Lung (tissue), 12 donors: Measurements from ENCODE around the gene SLC6A17. TPM values are rescaled to one million over a fixed set of nuclear protein-coding genes. Genes with fewer than 3 reads are reported as not detected.
A peak's percentile ranks its signal among the peaks of the same experiment; 100 is the strongest.

Experiments
- ATAC-seq: fragments of 200-7000 bp; cut with Tn5 transposase; one replicate; pipeline ENCODE4 v1.9.1; 2020; ENCODE audit warnings: moderate number of reproducible peaks; ENCODE audit not compliant: insufficient read depth, low FRiP score
- DNase-seq, 3 donors: peaks; one replicate each; pipeline ENCODE4 v3.0.0-alpha.2; 2013 to 2017
- H3K27ac ChIP-seq, 2 donors: one replicate each; pipeline ENCODE4 v1.5.1; 2013; ENCODE audit warnings: mild to moderate bottlenecking in 2 of 2, moderate library complexity in 2 of 2, control low read depth in 1 of 2, inconsistent platforms in 1 of 2, low read depth in 1 of 2, low read length in 1 of 2
- H3K27me3 ChIP-seq, 3 donors: one replicate each; pipeline ENCODE4 v1.5.1; 2013; ENCODE audit warnings: low read length in 2 of 3; ENCODE audit not compliant: control insufficient read depth in 3 of 3, insufficient read depth in 3 of 3
- H3K36me3 ChIP-seq, 4 donors: one replicate each; pipeline ENCODE4 v1.5.1; 2013; ENCODE audit warnings: low read length in 4 of 4, mild to moderate bottlenecking in 1 of 4, moderate library complexity in 1 of 4; ENCODE audit not compliant: control insufficient read depth in 4 of 4, insufficient read depth in 4 of 4
- H3K4me1 ChIP-seq, 5 donors: one replicate each; pipeline ENCODE4 v1.5.1; 2013; ENCODE audit warnings: low read length in 5 of 5, mild to moderate bottlenecking in 2 of 5, moderate library complexity in 1 of 5; ENCODE audit not compliant: control insufficient read depth in 5 of 5, insufficient read depth in 5 of 5
- H3K4me3 ChIP-seq: one replicate; pipeline ENCODE4 v1.5.1; 2013; ENCODE audit warnings: mild to moderate bottlenecking, control low read depth, moderate library complexity
- H3K9ac ChIP-seq, 2 donors: one replicate each; pipeline ENCODE4 v1.5.1; 2013; ENCODE audit warnings: low read length in 2 of 2, control low read depth in 1 of 2; ENCODE audit not compliant: insufficient read depth in 1 of 2
- H3K9me3 ChIP-seq, 4 donors: one replicate each; pipeline ENCODE4 v1.5.1; 2013; ENCODE audit warnings: low read length in 3 of 4, mild to moderate bottlenecking in 1 of 4, moderate library complexity in 1 of 4; ENCODE audit not compliant: control insufficient read depth in 4 of 4, insufficient read depth in 3 of 4
- WGBS, 2 donors: extraction: QIAGEN DNeasy Blood & Tissue Kit; methylation state at CpG; one replicate each; pipeline ENCODE4 v1.1.7; 2013; 5-methylcytosine and 5-hydroxymethylcytosine counted together
- polyA plus RNA-seq, 2 donors: library from polyadenylated mRNA; stranded (reverse); fragments of 200-250 nt; gene quantifications; one replicate each; pipeline ENCODE4 v1.2.1, GENCODE V29; 2013
- total RNA-seq, 2 donors: library from RNA; depleted of rRNA in 1 of 2; stranded (reverse); fragments of >200 nt in 1 of 2; gene quantifications; one replicate each; pipeline ENCODE4 v1.2.1, GENCODE V29; 2014 to 2021
- TF ChIP-seq, protein P1 (sequence below): IDR thresholded peaks from 2 replicates; pipeline ENCODE4 v1.5.1; 2012; ENCODE audit warnings: mild to moderate bottlenecking; ENCODE audit errors: control extremely low read depth, extremely low read depth
- donor health status: control.
- donor health status: control.
- donor health status: Bipolar disorder and iron deficiency.
- donor health status: healthy.
- donor health status: DM: yes; HTN: yes; CAD: no.

Gene SLC6A17
- total and polyA plus RNA-seq, 4 donors, result 0.02 to 0.09 (median 0.03) TPM

- ATAC-seq, result no peak
- H3K36me3 ChIP-seq, result peaks cover 0 to under 1% (median 0%) of the 10 kb centered on the region in 4 donors
- H3K27ac ChIP-seq, result peak overlapping the region in 1 of 2 donors; percentile 23
- H3K9me3 ChIP-seq, result no peaks in the 10 kb centered on the region
- peak overlapping the region; percentile 70 for H3K4me3 ChIP-seq
- no peak overlapping the region for H3K9ac ChIP-seq
- DNase-seq, result peak; percentile 23 to 53 (median 36)
- TF ChIP-seq, protein P1, sequence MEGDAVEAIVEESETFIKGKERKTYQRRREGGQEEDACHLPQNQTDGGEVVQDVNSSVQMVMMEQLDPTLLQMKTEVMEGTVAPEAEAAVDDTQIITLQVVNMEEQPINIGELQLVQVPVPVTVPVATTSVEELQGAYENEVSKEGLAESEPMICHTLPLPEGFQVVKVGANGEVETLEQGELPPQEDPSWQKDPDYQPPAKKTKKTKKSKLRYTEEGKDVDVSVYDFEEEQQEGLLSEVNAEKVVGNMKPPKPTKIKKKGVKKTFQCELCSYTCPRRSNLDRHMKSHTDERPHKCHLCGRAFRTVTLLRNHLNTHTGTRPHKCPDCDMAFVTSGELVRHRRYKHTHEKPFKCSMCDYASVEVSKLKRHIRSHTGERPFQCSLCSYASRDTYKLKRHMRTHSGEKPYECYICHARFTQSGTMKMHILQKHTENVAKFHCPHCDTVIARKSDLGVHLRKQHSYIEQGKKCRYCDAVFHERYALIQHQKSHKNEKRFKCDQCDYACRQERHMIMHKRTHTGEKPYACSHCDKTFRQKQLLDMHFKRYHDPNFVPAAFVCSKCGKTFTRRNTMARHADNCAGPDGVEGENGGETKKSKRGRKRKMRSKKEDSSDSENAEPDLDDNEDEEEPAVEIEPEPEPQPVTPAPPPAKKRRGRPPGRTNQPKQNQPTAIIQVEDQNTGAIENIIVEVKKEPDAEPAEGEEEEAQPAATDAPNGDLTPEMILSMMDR, result no peak
- H3K27me3 ChIP-seq, result peaks cover 0 to 46% (median 29%) of the 10 kb centered on the region in 3 donors
- H3K4me1 ChIP-seq, result peaks cover 0 to 12% (median 4%) of the 10 kb centered on the region in 5 donors
- WGBS, 2 donors, result 41% methylated on average over 19 to 20 of the region's 20 CpGs
These were observed 62.2 kb downstream of the SLC6A17 start for GRCh38 chr1:110212169-110213142.

- H3K27ac ChIP-seq, result no peak overlapping the region
- TF ChIP-seq, protein P1, result no peak
- H3K4me3 ChIP-seq, result no peak overlapping the region
These were observed 62.8 kb downstream of the SLC6A17 start for GRCh38 chr1:110213143-110213540.

DNA sequence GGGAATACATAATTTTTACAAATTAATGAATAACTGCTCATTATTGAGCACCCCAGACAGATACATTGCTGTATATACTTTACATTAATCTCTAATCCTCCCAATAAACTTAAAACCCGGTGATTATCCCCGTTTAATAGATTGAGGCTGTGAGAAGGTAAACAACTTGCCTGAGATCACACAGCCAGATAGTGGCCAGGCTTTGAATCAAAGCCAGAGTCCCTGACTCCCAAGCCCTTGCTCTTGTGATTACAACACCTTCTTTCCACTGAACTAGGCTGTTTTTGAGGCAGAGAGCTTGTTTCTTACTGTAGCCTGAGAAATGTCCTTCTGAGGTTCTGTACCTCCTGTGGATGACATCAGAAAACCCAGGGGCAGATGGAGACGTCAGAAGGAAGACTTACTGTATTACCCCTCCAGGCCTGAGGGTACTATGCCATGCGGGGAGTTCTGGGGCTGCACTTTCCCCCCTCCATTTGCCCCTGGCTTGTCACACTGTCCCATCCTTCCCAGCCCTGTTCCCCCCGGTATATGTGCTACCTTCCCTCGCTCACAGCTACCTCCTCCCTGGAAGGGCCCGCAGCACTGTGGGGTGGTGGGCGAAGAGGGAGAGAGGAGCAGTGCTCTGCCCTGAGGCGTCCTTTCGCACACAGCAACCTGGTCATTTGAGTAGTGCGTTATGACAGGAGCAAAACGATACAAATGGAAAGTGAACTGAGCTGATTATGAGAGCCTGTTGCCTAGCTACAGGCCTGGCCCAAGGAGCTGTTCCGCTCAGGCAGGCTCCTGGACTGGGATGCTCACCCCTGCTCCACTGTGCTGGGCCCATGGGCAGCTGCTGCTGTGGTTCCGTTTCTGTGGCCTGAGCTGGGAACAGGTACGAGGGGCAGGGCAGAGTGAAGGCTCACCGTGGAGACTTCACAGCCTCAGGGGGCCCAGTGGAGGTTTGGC is 64.4 kb downstream of the SLC6A17 start:
- Histone ChIP-seq H3K27ac (peak overlapping the region in 1 of 2 donors; percentile 28), H3K4me1 (peaks cover 0 to 7% (median under 1%) of the 10 kb centered on the region in 5 donors), H3K4me3 (no peak overlapping the region), H3K9ac (no peak overlapping the region), H3K9me3 (no peaks in the 10 kb centered on the region), H3K27me3 (peaks cover 0 to 34% (median 22%) of the 10 kb centered on the region in 3 donors), H3K36me3 (peaks cover 0 to 2% (median 0%) of the 10 kb centered on the region in 4 donors)
- DNase-seq, result no peak
- TF ChIP-seq, protein P1, result no peak
- WGBS, 2 donors, result 75 to 85% methylated on average over 16 of the region's 16 CpGs
- no peak for ATAC-seq

More at GRCh38 chr1:110213143-110213540, 62.8 kb downstream of the SLC6A17 start:
- H3K4me1 ChIP-seq, result peaks cover 0 to 12% (median 4%) of the 10 kb centered on the region in 5 donors
- peaks cover 0 to 47% (median 26%) of the 10 kb centered on the region in 3 donors for H3K27me3 ChIP-seq
- DNase-seq (no peak), ATAC-seq (no peak)
- 76 to 97% methylated on average over 2 of the region's 2 CpGs for WGBS, 2 donors
- peaks cover 0 to 2% (median 0%) of the 10 kb centered on the region in 4 donors for H3K36me3 ChIP-seq
- no peak overlapping the region for H3K9ac ChIP-seq
- no peaks in the 10 kb centered on the region for H3K9me3 ChIP-seq
